Fibroblast of mammary gland (primary cell): ENCODE measurements around the gene TRIM24.

ENCODE experiments used
- DNase-seq: peaks from one replicate; pipeline ENCODE4 v3.0.0-alpha.2; 2010; ENCODE audit warnings: low read depth
- H3K4me3 ChIP-seq: 2 replicates; pipeline ENCODE4 v1.5.1; 2011; ENCODE audit warnings: low read depth, mild to moderate bottlenecking, low read length, moderate library complexity; ENCODE audit not compliant: control insufficient read depth
- TF ChIP-seq, protein P1 (sequence below): conservative IDR thresholded peaks from 2 replicates; pipeline ENCODE4 v1.5.1; 2011; ENCODE audit warnings: low read depth, low read length, inconsistent platforms; ENCODE audit not compliant: control insufficient read depth, insufficient read depth

Gene TRIM24

DNA sequence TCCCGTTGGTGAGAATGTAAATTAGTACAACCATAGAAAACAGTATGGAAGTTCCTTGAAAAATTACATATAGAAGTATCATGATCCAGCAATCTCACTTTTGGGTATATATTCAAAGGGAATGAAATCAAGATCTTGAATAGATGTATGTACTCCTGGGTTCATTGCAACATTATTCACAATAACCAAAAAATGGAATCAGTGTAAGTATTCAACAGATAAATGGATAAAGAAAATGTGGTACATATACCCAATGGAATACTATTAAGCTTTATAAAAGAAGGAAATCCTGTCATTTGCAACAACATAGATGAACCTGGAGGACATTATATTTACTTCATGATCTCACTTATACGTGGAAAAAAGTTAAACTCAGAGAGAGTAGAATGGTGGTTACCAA is 86.8 kb downstream of the TRIM24 start:
- H3K4me3 ChIP-seq: no peak overlapping the region
- TF ChIP-seq, protein P1, sequence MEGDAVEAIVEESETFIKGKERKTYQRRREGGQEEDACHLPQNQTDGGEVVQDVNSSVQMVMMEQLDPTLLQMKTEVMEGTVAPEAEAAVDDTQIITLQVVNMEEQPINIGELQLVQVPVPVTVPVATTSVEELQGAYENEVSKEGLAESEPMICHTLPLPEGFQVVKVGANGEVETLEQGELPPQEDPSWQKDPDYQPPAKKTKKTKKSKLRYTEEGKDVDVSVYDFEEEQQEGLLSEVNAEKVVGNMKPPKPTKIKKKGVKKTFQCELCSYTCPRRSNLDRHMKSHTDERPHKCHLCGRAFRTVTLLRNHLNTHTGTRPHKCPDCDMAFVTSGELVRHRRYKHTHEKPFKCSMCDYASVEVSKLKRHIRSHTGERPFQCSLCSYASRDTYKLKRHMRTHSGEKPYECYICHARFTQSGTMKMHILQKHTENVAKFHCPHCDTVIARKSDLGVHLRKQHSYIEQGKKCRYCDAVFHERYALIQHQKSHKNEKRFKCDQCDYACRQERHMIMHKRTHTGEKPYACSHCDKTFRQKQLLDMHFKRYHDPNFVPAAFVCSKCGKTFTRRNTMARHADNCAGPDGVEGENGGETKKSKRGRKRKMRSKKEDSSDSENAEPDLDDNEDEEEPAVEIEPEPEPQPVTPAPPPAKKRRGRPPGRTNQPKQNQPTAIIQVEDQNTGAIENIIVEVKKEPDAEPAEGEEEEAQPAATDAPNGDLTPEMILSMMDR: no peak
- no peak for DNase-seq

- H3K4me3 ChIP-seq: no peak overlapping the region
- TF ChIP-seq, protein P1: no peak
- DNase-seq: peak; percentile 15
Measured at GRCh38 chr7:138549082-138549481, 89.0 kb downstream of the TRIM24 start.

GRCh38 chr7:138550337-138550736 is 90.3 kb downstream of the TRIM24 start:
- H3K4me3 ChIP-seq: no peak overlapping the region
- no peak for DNase-seq
- TF ChIP-seq, protein P1: no peak

- no peak for DNase-seq
- TF ChIP-seq, protein P1: no peak
Measured at GRCh38 chr7:138551102-138551501, 91.0 kb downstream of the TRIM24 start.

GRCh38 chr7:138553805-138554204 is 93.7 kb downstream of the TRIM24 start:
- no peak for DNase-seq
- H3K4me3 ChIP-seq: no peak overlapping the region
- TF ChIP-seq, protein P1: no peak

More at GRCh38 chr7:138551102-138551501, 91.0 kb downstream of the TRIM24 start:
- no peak overlapping the region for H3K4me3 ChIP-seq

DNA sequence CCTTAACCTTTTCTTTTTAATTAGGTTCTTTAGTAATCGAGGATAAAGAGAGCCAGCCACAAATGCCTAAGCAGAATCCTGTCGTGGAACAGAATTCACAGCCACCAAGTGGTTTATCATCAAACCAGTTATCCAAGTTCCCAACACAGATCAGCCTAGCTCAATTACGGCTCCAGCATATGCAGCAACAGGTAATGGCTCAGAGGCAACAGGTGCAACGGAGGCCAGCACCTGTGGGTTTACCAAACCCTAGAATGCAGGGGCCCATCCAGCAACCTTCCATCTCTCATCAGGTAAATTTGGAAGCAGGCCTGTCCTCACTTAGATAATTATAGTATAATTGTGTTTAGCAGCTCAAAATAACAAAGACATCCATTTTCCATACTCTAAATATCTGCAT is 94.6 kb downstream of the TRIM24 start:
- no peak for DNase-seq
- TF ChIP-seq, protein P1: no peak
- H3K4me3 ChIP-seq: no peak overlapping the region

- TF ChIP-seq, protein P1: no peak
- no peak for DNase-seq
- no peak overlapping the region for H3K4me3 ChIP-seq
Measured at GRCh38 chr7:138555684-138556083, 95.6 kb downstream of the TRIM24 start.
